ENCODE data around the gene OCA2.

OCA2 gene

DNA sequence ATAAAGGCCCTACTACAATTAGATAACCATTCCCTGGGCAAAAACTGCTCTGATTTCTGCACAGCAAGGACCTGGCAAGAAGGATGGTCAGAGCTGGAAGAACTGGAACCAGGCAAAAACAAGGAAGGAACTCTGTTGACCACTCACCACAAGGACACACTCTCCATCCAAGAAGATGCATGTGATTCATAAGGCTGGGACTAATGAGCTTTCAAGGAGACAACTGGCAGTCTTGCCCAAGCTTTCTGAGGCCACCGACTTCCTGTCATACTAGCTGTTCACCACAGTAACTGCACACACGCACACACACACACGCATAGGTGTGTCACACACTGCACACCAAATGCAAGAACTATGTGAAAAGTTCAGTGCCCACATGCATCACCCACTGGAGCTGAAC is 256.6 kb downstream of the OCA2 start:
- no peak for DNase-seq

- no peak for DNase-seq
Observed at GRCh38 chr15:27835233-27835939, 263.7 kb downstream of the OCA2 start.

DNA sequence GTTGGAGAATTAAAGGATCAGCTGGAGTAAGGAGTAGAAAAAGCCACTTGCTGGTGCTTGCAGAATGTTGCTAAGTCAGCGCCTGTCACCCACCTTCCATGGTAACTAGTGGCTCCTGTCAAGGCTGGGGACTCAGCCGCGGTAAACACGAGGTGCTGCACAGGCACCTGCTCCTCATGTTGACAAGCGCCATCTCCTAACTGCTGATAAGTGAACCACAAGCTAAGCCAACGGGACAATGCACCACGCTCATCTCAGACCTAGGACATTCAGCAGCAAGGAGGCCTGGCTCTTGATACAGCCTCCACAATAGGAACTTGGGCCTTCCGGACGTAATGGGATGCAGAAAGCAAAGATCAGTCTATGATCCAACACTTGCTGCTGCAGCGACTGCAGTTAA is 264.4 kb downstream of the OCA2 start:
- DNase-seq = no peak

DNA sequence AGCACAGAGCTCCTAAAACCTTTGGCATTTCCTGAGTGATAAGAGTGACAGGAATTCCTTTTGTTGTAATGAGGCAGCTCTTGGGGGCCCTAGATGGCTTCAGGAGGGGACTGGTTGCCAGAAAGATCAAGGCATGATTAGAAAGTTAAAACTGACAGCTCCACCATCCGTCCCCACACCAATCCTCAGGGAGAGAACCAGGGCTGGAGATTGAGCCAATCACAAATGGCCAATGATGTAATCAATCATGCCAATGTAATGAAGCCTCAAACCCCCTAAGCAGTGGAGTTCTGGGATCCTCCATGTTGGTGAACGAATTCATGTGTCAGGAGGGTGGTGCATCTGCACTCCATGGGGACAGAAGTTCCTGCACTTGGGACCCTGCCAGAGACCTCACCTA is 265.1 kb downstream of the OCA2 start:
- no peak for DNase-seq

- no peak for DNase-seq
Observed at GRCh38 chr15:27833178-27833577, 265.9 kb downstream of the OCA2 start.

GRCh38 chr15:27832237-27832596 is 266.9 kb downstream of the OCA2 start:
- DNase-seq = no peak

DNA sequence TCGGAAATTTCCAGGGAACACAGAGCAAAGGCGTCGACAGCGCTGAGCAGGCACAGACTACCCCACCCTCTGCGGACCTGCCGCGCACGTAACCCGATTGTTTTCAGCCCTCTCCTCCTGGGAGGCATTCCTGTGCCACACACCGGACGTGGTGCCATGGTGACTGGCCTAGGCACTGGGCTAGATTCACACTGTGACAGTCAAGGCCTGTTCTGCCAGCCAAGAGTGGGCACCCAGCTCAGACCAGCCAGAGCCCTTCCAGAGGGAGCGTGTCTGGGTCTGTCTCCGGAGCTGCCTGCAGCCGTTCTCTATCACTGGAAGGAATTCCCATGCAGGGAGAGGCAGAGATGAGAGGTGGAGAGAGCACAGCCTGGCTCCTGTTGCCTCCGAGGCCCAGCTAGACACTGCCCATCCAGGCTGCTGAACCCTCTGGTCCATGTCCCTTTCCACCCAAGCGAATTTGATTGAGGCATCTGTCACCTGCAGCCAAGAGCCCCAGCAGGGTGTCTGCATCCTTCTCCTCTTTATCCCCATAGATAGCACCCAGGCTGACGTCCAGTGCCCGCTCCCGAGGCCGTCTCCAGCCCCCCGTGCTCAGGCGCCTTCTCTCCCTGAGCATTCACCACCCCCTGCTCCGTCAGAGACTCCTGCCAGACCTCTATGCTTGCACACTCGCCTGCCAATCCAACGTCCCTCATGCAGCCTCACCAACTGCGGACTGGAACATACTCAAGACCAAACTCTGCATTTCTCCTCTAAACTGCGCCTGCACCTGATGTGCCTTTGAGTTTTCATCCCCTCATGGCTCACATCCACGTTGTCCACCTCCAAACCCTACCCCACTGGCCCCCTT is 267.5 kb downstream of the OCA2 start:
- no peak for DNase-seq

GRCh38 chr15:27828746-27829145 is 270.4 kb downstream of the OCA2 start:
- no peak for DNase-seq

GRCh38 chr15:27826902-27827714 is 272.0 kb downstream of the OCA2 start:
- DNase-seq = no peak

- DNase-seq = no peak
Observed at GRCh38 chr15:27826411-27826810, 272.7 kb downstream of the OCA2 start.

- DNase-seq = no peak
Observed at GRCh38 chr15:27824841-27825422, 274.2 kb downstream of the OCA2 start.

DNA sequence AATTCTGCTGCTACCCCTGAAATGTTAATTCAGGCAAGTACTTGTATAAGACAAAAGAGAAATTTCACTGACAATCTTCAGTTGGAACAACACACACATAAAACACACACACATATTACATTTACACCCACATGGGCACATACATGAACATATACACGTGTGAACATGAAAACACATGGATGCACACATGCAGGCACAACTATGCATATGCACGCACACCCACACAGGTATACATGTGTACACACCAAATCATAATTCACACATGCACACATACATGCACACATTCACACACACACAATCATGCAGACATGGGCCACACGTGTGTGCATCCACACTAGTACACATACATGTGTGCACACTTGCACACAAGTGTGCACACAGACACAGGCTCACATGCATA is 277.8 kb downstream of the OCA2 start:
- DNase-seq = no peak

DNA sequence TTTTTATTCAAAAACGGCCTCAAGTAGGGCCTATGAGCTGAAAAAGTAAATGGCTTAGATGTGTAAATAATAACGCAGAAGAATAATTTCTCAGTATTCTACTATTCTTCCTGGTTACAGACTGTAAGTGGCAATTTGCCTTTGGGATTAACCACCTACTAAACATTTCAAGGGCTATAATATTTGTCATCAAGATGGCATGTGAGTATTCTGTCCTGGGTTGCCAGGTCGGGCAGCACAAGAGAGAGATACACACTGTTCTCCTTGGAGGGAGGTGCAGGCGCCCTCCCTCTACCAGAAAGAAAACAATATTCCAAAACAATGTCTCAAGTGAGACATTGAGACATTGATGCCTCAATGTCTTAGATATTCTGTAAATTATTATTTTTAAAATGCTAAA is 278.4 kb downstream of the OCA2 start:
- DNase-seq = no peak

GRCh38 chr15:27820232-27820631 is 278.9 kb downstream of the OCA2 start:
- DNase-seq = no peak

DNA sequence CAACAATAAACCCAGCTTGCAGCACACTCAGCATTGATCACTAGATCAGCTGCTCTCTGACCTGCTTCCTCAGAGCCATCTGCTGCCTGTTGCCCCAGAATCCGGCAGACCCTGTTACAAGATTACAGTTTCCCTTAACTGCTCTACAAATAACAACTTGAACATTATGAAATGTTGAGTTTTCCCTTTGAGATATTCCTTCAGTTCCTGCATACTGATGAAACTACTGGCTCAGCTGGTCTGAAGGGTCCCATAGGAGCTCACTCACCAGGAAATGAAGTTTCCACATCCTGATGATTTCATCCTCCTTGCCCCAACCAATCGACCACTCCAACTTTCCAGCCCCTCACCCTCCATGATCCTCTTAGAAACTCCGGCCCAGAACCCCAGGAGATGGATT is 281.9 kb downstream of the OCA2 start:
- no peak for DNase-seq

GRCh38 chr15:27816790-27817189 is 282.3 kb downstream of the OCA2 start:
- DNase-seq = no peak

DNA sequence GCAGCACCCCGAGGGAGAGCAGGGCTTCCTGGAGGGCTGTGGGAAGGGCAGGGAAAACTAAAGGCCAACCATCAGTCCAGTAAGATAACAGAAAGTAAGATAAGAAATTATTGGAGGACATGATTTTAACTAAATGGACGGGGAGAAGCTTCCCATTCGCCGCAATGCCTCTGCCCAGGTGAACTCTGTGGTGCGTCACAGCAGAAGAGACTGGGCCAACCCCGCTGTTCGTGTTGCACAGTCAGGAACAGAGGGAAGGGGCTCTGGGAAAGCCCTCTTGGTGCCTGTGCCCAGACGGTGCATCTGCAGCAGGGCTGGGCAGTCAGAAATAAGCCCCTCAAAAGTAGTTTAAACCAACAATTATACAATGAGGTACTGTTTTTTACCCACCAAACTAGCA is 284.1 kb downstream of the OCA2 start:
- DNase-seq = no peak

DNA sequence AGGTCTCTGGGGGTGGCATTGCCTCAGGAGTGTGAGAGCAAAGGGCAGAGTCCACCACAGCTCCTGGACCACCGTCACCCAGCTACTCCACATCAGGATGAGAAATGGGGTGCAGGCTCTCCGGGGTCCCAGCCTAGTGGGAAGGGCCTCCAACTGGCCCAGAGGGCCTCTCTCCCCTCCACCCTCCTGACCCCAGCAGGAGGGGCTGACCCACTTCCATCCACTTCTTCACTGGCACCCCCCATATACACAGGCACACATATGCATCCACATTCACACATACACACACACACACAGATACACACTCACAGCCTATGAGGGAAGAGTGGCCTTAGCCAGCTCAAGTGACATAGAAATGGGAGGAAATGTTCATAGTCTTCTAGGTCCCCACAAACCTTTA is 286.0 kb downstream of the OCA2 start:
- DNase-seq = no peak

- DNase-seq = no peak
Observed at GRCh38 chr15:27808182-27808581, 290.9 kb downstream of the OCA2 start.

DNA sequence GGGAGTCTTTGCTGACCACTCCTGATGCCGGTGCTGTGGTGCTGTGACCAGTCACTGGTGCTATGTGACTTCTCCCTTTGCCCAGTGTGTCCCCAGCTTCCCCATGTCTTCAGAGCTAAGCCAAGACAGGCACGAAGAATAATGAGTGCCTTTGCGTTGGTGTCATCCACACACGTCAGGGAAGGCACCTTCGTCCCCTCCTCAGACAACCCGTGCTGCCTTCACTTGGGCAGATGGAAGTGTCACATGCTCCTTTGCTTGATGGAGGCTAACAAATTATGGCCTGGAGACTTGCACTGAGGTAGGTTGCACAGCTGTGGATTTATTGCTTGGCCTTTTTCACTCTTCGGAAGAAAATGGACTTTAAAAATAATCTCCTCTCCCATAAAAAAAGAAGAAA is 291.8 kb downstream of the OCA2 start:
- DNase-seq = no peak

DNA sequence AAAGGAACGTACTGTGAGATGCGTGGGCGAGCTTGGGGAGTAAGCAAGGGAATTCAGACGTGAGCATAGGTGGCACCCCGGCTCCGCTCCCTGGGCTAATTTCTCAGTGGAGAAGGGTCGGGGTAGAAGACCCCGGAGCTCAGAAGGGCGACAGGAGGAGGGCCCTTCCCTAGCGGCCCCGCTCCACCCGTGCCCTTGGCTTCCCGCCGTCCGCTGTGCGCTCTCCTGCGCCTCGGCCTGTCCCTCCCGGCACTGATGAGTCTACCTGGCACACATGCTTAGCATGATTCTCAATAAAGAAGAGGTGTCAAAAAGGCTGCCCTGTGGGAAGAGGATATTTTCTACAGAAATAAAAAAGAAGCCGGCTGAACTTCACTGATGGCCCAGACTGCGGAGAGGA is 292.7 kb downstream of the OCA2 start:
- no peak for DNase-seq

GRCh38 chr15:27805261-27806220 is 293.6 kb downstream of the OCA2 start:
- DNase-seq = no peak
